Smooth muscle cell (in vitro differentiated cells): ENCODE data around the gene OPRD1. TPM values are rescaled to one million over a fixed set of nuclear protein-coding genes. Genes with fewer than 3 reads are reported as not detected.

Experiments
- DNase-seq: peaks from one replicate; lab custom pipeline; 2025; ENCODE audit not compliant: unreplicated experiment; lab: John Stamatoyannopoulos, UW
- H2AFZ ChIP-seq: fragments of 200-600 bp; sonication (generic); 2 replicates; pipeline ENCODE4 v1.6.0; 2016; ENCODE audit warnings: antibody characterized with exemption, low read depth, mild to moderate bottlenecking
- H3F3A ChIP-seq: fragments of 200-600 bp; sonication (generic); 2 replicates; pipeline ENCODE4 v1.6.0; 2017; ENCODE audit warnings: antibody characterized with exemption, low read depth
- H3K27ac ChIP-seq: fragments of 200-600 bp; sonication (generic); 2 replicates; pipeline ENCODE4 v1.5.1; 2016; ENCODE audit warnings: low read depth, mild to moderate bottlenecking
- H3K27me3 ChIP-seq: fragments of 200-600 bp; sonication (generic); 2 replicates; pipeline ENCODE4 v1.6.1; 2016; ENCODE audit warnings: low read depth, mild to moderate bottlenecking
- H3K36me3 ChIP-seq: fragments of 200-600 bp; sonication (generic); 2 replicates; pipeline ENCODE4 v1.5.1; 2016; ENCODE audit warnings: low read depth
- H3K4me1 ChIP-seq: fragments of 200-600 bp; sonication (generic); 2 replicates; pipeline ENCODE4 v1.5.1; 2016; ENCODE audit warnings: low read depth
- H3K4me2 ChIP-seq: fragments of 200-600 bp; sonication (generic); 2 replicates; pipeline ENCODE4 v1.6.0; 2016; ENCODE audit warnings: mild to moderate bottlenecking
- H3K4me3 ChIP-seq: fragments of 200-600 bp; sonication (generic); 2 replicates; pipeline ENCODE4 v1.5.1; 2016; ENCODE audit warnings: mild to moderate bottlenecking
- H3K79me2 ChIP-seq: fragments of 200-600 bp; sonication (generic); 2 replicates; pipeline ENCODE4 v1.6.0; 2016; ENCODE audit warnings: low read depth, mild to moderate bottlenecking
- H3K9ac ChIP-seq: fragments of 200-600 bp; sonication (generic); 2 replicates; pipeline ENCODE4 v1.6.0; 2016; ENCODE audit warnings: low read depth
- H3K9me3 ChIP-seq: fragments of 200-600 bp; sonication (generic); replicated peaks from 2 replicates; pipeline ENCODE4 v1.5.1; 2016; ENCODE audit warnings: low read depth
- H4K20me1 ChIP-seq: fragments of 200-600 bp; sonication (generic); 2 replicates; pipeline ENCODE4 v1.6.0; 2016; ENCODE audit warnings: low read depth
- WGBS: methylation state at CpG from one replicate; pipeline ENCODE4 v1.1.7; 2016; ENCODE audit warnings: low lambda C conversion rate; 5-methylcytosine and 5-hydroxymethylcytosine counted together
- polyA plus RNA-seq: library from polyadenylated mRNA; unstranded; fragments of >200 nt; fragmentation: Nextera tagmentation; extraction: Ambion mirVana; gene quantifications from 2 replicates; pipeline ENCODE4 v1.2.1, GENCODE V29; 2016
- total RNA-seq: library from RNA; depleted of rRNA; stranded (reverse); fragments of >200 nt; gene quantifications from 2 replicates; pipeline ENCODE4 v1.2.3, GENCODE V29; 2014
- TF ChIP-seq, protein P1 (sequence below): fragments of 200-600 bp; sonication (generic); IDR thresholded peaks from 2 replicates; pipeline ENCODE4 v1.5.1; 2017; ENCODE audit warnings: borderline replicate concordance, mild to moderate bottlenecking, antibody characterized with exemption; ENCODE audit not compliant: insufficient read depth, poor library complexity, severe bottlenecking

OPRD1 gene
- total and polyA plus RNA-seq, 2 experiments from 2014 or later: 0.90 to 1.5 TPM

DNA sequence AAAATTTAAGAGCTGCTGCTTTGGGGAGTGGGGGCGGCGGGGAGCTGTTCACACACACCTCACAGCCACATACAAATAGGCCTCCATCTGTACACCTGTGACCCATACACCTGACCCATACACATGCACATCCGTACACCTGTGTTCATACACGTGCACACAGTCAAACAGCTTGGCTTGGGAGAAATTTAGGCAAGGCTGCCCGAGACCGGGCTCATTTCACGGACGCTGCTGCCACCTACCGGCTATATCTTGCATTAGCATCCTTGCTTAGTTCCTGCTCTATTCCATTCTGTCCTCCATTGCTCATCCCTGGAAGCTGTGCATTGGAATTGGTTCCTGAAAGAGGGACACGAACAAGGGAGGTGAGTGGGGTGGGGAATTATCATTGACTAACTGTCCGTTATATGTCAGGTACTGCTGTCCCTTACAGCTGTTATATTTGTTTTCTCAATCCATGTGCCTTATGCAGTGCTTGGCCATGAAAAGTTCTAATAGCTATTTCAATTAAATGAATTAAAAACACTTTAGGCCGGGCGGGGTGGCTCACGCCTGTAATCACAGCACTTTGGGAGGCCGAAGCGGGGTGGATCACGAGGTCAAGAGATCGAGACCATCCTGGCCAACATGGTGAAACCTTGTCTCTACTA lies 65.3 kb downstream of the OPRD1 start:
- no peaks in the 10 kb centered on the region for H3F3A ChIP-seq
- H3K4me3 ChIP-seq: no peak overlapping the region
- WGBS: 36% methylated on average over 18 of the region's 18 CpGs
- TF ChIP-seq, protein P1, sequence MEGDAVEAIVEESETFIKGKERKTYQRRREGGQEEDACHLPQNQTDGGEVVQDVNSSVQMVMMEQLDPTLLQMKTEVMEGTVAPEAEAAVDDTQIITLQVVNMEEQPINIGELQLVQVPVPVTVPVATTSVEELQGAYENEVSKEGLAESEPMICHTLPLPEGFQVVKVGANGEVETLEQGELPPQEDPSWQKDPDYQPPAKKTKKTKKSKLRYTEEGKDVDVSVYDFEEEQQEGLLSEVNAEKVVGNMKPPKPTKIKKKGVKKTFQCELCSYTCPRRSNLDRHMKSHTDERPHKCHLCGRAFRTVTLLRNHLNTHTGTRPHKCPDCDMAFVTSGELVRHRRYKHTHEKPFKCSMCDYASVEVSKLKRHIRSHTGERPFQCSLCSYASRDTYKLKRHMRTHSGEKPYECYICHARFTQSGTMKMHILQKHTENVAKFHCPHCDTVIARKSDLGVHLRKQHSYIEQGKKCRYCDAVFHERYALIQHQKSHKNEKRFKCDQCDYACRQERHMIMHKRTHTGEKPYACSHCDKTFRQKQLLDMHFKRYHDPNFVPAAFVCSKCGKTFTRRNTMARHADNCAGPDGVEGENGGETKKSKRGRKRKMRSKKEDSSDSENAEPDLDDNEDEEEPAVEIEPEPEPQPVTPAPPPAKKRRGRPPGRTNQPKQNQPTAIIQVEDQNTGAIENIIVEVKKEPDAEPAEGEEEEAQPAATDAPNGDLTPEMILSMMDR: peak; percentile 97
- no peak overlapping the region for H2AFZ ChIP-seq
- H3K27me3 ChIP-seq: no peaks in the 10 kb centered on the region
- H4K20me1 ChIP-seq: no peaks in the 10 kb centered on the region
- peak; percentile 32 for DNase-seq
- no peak overlapping the region for H3K4me2 ChIP-seq
- no peaks in the 10 kb centered on the region for H3K36me3 ChIP-seq
- no peak overlapping the region for H3K9ac ChIP-seq
- H3K4me1 ChIP-seq: no peaks in the 10 kb centered on the region
- no peak overlapping the region for H3K27ac ChIP-seq
- H3K9me3 ChIP-seq: no peaks in the 10 kb centered on the region
- no peaks in the 10 kb centered on the region for H3K79me2 ChIP-seq

DNA sequence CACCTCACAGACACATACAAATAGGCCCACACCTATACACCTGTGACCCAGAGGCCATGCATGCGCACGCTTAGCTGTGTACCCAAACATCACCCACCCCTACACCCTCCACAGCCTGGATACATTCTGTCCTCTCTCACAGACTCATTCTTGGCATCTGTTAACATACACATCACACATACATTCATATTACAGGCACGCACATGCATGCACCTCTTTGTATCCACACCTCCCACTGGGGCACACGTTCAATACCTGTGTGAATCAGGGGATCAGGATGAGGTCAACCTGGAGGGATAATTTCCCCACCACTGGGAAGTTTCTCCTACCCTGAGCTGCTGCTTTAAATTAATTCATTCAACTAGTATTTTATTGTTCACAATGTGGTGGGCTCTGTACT lies 66.8 kb downstream of the OPRD1 start:
- no peak overlapping the region for H3K4me2 ChIP-seq
- H3K9me3 ChIP-seq: no peaks in the 10 kb centered on the region
- no peaks in the 10 kb centered on the region for H3K36me3 ChIP-seq
- no peak overlapping the region for H2AFZ ChIP-seq
- peaks cover 4% of the 10 kb centered on the region for H3K4me1 ChIP-seq
- 90% methylated on average over 4 of the region's 4 CpGs for WGBS
- H3K4me3 ChIP-seq: no peak overlapping the region
- H3K9ac ChIP-seq: no peak overlapping the region
- no peak overlapping the region for H3K27ac ChIP-seq
- H4K20me1 ChIP-seq: no peaks in the 10 kb centered on the region
- no peaks in the 10 kb centered on the region for H3F3A ChIP-seq
- H3K27me3 ChIP-seq: no peaks in the 10 kb centered on the region
- DNase-seq: no peak
- H3K79me2 ChIP-seq: no peaks in the 10 kb centered on the region
- TF ChIP-seq, protein P1: no peak

DNA sequence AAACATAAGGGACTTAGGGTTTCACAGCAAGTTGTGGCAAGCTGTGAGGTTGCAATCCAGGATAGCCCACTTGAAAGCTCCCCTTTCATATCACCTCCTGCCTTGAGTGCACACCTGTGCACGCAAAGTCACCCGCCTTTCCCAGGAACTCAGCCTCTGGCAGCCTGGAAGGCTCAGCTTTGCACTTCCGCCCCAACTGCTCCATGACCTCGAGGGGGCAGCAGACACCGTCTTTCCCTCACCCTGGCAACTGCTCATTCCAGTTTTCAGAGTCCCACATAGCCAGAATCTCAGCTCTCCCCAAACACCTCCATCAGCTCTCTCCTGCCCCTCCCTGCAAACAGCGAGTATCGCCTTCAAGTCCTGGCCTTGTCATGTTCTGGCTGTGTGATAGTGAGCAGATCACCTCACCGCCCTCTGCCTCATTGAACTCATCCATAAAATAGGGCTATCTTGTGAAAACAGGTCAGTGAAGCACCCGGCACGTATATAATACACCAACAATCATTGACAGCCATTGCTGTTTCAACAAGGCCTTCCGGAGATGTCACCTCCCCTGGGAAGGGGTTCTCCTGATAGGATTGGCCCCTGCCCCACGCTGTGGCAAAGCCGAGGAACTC lies 70.1 kb downstream of the OPRD1 start:
- Histone ChIP-seq H3K27ac (no peak overlapping the region), H3K9me3 (no peaks in the 10 kb centered on the region), H3K79me2 (no peaks in the 10 kb centered on the region), H3K4me2 (no peak overlapping the region), H4K20me1 (no peaks in the 10 kb centered on the region), H3K4me1 (peaks cover 18% of the 10 kb centered on the region), H3K9ac (no peak overlapping the region), H3K27me3 (no peaks in the 10 kb centered on the region), H2AFZ (peak overlapping the region; percentile 17), H3F3A (peaks cover 15% of the 10 kb centered on the region), H3K4me3 (no peak overlapping the region), H3K36me3 (no peaks in the 10 kb centered on the region)
- DNase-seq: peak; percentile 33
- WGBS: 24% methylated on average over 13 of the region's 13 CpGs
- TF ChIP-seq, protein P1: peak; percentile 93

DNA sequence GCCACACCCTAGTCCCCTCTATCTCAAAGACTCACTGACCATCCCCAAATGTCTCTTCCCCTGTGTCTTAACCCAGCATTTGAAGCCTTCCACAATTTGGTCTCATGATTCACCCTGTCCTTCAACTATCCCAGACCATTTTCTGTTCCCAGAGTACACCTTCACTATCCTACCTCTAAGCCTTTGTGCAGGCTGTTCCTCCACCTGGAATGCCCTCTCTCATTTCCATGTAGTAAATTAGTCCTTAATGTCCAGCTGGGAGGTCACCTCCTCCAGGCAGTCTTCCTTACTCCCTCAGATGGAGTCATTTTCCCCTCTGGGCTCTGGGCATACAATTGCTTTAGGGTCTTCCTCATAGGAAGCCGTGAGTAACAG lies 71.3 kb downstream of the OPRD1 start:
- no peaks in the 10 kb centered on the region for H3K9me3 ChIP-seq
- H4K20me1 ChIP-seq: no peaks in the 10 kb centered on the region
- H3F3A ChIP-seq: peaks cover 15% of the 10 kb centered on the region
- no peaks in the 10 kb centered on the region for H3K27me3 ChIP-seq
- H3K27ac ChIP-seq: no peak overlapping the region
- H3K9ac ChIP-seq: no peak overlapping the region
- H3K79me2 ChIP-seq: no peaks in the 10 kb centered on the region
- TF ChIP-seq, protein P1: no peak
- no peak overlapping the region for H3K4me2 ChIP-seq
- H3K4me1 ChIP-seq: peaks cover 18% of the 10 kb centered on the region
- H3K36me3 ChIP-seq: no peaks in the 10 kb centered on the region
- DNase-seq: no peak
- H3K4me3 ChIP-seq: no peak overlapping the region
- no peak overlapping the region for H2AFZ ChIP-seq
- 36% methylated on average over 1 of the region's 1 CpG for WGBS
